ENCODE results near the gene POLR3A.

The POLR3A gene

DNA sequence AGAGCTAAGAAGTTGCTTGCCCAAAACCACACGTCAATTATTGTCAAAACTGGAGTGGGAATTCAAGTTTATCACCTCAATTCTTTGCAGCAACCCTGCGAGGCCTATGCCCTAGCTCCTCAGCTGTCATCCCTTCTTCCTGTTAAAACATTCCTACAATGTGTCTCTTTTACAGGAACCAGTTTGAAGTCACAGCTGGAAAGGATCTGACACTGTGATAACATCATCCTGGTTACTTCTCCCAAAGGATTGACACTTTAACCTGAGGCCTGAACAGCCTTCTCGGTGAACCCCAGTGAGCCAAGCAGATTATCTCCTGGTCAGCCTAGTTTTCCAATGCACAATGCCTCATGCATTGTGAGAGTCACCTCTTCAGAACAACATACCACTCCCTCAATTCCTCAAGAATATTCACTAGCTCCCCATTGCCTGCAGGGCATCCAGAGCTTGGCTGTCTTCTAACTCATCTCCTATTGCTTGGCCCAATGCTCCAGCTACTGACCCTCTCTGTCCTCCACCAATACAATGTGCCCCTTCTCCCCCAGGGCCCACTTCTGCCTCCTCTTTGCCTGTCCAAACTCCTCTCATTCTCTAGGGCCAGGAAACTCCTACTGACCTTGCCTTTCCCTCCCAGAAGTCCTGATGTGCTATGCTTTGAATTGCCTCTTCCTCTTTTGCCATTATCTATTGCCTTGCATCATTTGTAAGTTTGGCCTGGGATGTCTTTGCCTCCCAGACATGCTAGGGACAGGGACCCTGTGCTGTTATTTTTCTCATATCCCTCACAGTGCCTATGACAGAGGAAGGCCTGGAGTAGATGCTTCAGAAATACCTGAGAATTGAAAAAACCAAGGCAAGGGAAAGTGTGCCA, 92.4 kb downstream of the POLR3A start:
- TF ChIP-seq, protein P1, sequence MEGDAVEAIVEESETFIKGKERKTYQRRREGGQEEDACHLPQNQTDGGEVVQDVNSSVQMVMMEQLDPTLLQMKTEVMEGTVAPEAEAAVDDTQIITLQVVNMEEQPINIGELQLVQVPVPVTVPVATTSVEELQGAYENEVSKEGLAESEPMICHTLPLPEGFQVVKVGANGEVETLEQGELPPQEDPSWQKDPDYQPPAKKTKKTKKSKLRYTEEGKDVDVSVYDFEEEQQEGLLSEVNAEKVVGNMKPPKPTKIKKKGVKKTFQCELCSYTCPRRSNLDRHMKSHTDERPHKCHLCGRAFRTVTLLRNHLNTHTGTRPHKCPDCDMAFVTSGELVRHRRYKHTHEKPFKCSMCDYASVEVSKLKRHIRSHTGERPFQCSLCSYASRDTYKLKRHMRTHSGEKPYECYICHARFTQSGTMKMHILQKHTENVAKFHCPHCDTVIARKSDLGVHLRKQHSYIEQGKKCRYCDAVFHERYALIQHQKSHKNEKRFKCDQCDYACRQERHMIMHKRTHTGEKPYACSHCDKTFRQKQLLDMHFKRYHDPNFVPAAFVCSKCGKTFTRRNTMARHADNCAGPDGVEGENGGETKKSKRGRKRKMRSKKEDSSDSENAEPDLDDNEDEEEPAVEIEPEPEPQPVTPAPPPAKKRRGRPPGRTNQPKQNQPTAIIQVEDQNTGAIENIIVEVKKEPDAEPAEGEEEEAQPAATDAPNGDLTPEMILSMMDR (conservative IDR thresholded peaks at IDR 0.05; ENCODE audit: control insufficient read depth, insufficient read depth, low read depth, low read length), result no peak
- H3K4me3 ChIP-seq (ENCODE audit: control insufficient read depth, low read depth, low read length), result no peak overlapping the region
- no peak for DNase-seq (ENCODE audit: low read depth)

DNA sequence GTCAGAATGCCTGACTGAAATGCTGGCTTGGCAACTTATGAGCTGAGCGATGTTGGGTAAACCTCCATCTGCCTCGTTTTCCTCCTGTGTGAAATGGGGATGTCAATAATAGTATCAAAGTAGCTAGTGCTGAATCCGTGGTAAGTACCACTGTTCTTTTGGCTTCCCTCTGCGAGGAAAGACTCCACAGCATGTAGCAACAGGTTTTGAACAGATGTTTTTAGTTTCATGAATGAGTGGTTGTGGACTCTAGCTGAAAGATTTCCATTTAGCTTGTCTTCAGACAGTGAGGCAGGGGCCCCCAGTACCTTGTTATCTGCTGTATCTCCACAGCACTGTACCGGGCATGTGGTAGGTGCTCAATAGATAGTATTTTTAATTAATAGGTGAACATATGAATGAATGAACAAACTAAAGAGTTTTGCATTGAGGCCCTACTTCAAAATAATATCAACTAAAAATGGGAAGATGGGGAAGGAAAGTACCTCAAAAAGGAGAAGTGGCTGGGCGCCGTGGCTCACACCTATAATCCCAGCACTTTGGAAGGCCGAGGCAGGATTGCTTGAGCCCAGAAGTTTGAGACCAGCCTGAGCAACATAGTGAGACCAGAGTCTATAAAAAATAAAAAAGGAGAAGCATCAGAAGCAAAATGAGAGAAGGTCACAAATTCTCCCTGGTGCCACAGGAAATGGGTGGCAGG, 97.1 kb downstream of the POLR3A start:
- TF ChIP-seq, protein P1 (conservative IDR thresholded peaks at IDR 0.05; ENCODE audit: control insufficient read depth, insufficient read depth, low read depth, low read length), result no peak
- no peak for DNase-seq (ENCODE audit: low read depth)
- H3K4me3 ChIP-seq (ENCODE audit: control insufficient read depth, low read depth, low read length), result no peak overlapping the region

DNA sequence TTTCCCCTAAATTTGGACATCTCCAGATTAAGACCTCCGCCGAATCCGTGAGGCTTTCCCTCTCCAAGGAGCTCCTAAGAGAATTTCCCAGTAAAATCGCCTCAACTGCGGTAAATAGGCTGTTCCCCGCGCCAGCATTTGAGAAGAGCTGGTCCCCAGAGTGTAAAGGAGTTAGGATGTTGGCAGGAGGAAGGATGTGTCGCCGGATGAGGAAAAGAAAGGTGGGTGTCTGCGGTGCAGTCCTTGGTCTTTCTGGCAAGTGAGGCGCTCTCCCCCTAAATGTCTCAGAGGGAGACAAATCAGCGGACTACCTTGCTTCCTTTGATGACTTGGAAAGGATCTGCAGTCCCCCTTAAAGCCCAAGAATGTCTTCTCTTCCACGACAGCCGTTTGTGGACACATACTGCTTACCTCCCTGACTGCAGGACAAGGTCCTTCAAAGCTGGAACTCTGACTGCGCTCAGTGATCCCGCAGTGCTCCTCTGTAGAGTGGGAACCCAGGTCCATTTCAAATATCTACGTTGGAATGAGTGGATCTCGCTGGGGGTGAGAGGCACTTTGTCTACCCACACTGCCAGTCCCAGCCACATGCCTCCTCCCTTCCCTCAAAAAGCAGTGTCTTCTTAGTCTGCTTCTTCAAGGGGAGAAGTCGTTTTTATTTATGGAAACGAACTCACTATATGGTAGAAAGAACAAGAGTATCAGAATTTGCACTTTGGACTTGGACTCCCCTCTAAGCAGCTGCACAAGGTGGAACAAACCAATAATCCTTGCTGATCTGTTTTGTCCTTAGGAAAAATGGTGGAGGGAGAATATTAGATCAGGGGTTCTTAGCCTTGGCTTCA, 101.7 kb downstream of the POLR3A start:
- peak overlapping the region; percentile 12 for H3K4me3 ChIP-seq (ENCODE audit: control insufficient read depth, low read depth, low read length)
- TF ChIP-seq, protein P1 (conservative IDR thresholded peaks at IDR 0.05; ENCODE audit: control insufficient read depth, insufficient read depth, low read depth, low read length), result no peak
- no peak for DNase-seq (ENCODE audit: low read depth)

DNA sequence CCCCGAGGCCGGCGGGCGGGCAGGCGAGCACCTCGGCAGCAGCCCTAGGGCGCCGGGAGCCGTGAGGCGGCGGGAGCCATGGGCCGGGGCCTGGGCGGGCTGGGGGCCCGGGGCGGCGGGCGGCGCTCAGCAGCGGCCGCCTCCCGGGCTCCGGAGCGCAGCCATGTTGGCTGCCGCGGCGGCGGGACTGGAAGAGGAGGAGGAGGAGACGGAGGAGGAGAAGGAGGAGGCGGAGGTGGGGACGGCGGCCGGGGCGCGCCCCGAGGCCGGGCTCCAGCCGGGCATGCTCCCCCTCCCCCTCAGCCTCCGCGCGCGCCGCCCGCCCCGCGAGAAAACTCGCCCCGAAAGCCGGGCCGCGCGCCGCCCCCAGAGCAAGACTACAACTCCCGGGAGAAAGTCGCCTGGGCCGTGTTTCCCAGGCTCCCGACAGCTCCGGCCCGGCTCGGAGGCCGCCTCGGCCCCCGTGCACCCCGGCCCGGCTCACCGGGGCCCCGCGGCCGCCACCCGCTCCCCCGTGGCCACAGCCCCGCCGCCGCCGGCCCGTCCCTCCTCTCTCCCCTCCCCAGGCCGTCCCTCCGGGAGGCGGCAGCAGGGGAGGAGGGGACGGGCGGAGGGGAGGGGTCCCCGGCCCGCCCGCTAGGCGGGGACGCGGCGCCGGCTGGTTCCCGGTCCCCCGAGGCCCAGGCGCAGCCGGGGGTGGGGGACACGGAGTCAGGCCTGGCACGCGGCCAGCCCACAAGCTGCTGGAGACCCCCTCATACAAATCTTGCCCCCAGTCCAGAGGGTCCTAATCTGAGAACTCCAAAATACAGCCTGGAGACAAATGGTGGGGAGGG, 102.5 kb downstream of the POLR3A start, which contains the start of gene DLG5:
Gene DLG5, minus strand, starts transcription at position 190 of the 836 bp plus-strand sequence. CDS start 235 bp downstream, outside the sequence.
- peak within 1 kb of the TSS; percentile 64 for H3K4me3 ChIP-seq (ENCODE audit: control insufficient read depth, low read depth, low read length)
- DNase-seq (ENCODE audit: low read depth), result peak; percentile 41
- TF ChIP-seq, protein P1 (conservative IDR thresholded peaks at IDR 0.05; ENCODE audit: control insufficient read depth, insufficient read depth, low read depth, low read length), result no peak

DNA sequence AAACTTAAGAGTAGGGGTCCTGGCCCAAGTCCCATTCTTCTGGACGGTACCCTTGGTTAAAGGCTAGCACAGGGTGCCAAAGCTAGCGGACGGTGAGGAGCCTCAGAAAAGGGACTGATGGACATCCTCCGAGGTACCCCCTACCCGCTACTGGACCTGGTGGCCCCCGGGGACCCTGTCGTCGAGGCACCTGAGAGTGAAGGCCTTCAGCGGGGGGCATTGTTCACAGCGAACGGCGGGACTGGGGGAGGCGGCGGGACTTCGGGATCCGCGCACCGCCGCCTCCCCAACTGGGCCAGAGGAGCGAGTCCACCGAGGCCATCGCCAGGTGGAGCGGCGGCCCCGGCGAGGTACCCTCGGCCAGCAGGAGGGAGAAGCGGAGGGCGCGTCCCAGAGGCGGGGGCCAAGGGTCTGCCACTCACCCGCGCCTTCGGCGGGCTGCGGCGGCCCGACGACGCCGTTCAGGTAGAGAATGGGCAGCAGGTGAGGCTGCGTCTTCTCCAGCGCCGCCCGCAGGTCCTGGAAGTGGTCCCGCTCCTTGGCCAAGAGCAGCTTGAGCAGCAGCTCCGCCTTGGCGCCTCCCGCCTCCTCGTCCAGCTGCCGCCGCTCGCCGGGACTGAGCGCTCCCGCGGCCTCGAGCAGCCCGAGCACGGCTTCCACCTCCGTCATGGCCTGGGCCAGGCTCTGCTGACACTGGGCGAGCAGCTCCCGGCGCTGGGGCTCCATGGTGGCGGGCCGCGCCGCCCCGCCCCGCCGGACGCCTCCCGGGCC, 103.3 kb downstream of the POLR3A start:
- TF ChIP-seq, protein P1 (conservative IDR thresholded peaks at IDR 0.05; ENCODE audit: control insufficient read depth, insufficient read depth, low read depth, low read length), result no peak
- DNase-seq (ENCODE audit: low read depth), result peak; percentile 22
- H3K4me3 ChIP-seq (ENCODE audit: control insufficient read depth, low read depth, low read length), result peak overlapping the region; percentile 64

Data from fibroblast of mammary gland (primary cell).